WTC11 (cell line): ENCODE measurements around the gene ZNF445.

Experiments used
- FOXK1 ChIP-seq: sonication (generic); formaldehyde crosslinking; IDR thresholded peaks from 2 replicates; pipeline ENCODE4 v1.8.0; 2022; ENCODE audit warnings: mild to moderate bottlenecking, moderate library complexity, missing genetic modification reagents
- ZNF138 ChIP-seq: sonication (generic); formaldehyde crosslinking; conservative IDR thresholded peaks from 2 replicates; pipeline ENCODE4 v1.8.1; 2022; ENCODE audit warnings: mild to moderate bottlenecking, moderate library complexity, missing genetic modification reagents
- TF ChIP-seq, protein P1 (sequence below): fragments of 200-600 bp; IDR thresholded peaks from 2 replicates; pipeline ENCODE4 v1.8.0; 2022; ENCODE audit warnings: antibody characterized with exemption

DNA sequence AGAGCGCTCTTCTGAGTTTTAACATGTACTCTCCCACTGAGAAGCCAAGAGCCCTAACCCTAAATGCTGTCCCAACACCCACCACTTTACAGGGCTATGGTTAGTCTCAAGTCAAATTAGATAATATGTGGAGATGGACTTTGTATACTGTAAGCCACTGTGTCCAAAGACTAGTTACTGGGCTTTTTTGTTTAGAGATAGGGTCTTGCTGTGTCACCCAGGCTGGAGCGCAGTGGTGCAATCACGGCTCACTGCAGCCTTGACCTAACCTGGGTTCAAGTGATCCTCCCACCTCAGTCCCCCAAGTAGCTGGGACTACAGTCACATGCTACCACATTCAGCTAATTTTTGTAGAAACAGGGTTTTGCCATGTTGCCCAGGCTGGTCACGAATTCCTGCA is 23.2 kb downstream of the ZNF445 start:
- TF ChIP-seq, protein P1, sequence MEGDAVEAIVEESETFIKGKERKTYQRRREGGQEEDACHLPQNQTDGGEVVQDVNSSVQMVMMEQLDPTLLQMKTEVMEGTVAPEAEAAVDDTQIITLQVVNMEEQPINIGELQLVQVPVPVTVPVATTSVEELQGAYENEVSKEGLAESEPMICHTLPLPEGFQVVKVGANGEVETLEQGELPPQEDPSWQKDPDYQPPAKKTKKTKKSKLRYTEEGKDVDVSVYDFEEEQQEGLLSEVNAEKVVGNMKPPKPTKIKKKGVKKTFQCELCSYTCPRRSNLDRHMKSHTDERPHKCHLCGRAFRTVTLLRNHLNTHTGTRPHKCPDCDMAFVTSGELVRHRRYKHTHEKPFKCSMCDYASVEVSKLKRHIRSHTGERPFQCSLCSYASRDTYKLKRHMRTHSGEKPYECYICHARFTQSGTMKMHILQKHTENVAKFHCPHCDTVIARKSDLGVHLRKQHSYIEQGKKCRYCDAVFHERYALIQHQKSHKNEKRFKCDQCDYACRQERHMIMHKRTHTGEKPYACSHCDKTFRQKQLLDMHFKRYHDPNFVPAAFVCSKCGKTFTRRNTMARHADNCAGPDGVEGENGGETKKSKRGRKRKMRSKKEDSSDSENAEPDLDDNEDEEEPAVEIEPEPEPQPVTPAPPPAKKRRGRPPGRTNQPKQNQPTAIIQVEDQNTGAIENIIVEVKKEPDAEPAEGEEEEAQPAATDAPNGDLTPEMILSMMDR = no peak
- TF ChIP-seq ZNF138 (no peak), FOXK1 (CRISPR knock-in tag) (no peak)
